ENCODE measurements around the gene ACKR2.
A peak's percentile ranks its signal among the peaks of the same experiment; 100 is the strongest.
"Not testable (repeated sequence)": the region's sequence is repeated elsewhere in the genome, so short reads cannot be mapped to it uniquely, and the experiment has no call there.

ACKR2 gene

DNA sequence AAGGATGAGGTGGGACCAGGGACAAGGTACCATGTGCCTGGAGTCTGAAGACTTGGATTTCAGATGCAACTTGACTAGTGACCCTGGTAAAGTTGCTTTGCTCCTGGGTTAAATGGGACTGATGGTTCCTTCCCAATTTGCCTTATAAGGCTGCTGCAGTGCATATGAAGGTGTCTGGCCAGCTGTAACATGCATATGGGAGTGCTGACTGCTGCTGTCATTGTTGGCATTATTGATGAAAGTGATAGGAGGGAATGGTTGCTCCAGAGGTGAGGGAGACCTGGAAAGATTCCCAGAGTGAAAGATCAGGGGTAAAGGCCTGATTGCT, 45.9 kb downstream of the ACKR2 start:
- DNase-seq (ENCODE audit: low read depth in 2 of 3, low spot score in 1 of 3): no peak

DNA sequence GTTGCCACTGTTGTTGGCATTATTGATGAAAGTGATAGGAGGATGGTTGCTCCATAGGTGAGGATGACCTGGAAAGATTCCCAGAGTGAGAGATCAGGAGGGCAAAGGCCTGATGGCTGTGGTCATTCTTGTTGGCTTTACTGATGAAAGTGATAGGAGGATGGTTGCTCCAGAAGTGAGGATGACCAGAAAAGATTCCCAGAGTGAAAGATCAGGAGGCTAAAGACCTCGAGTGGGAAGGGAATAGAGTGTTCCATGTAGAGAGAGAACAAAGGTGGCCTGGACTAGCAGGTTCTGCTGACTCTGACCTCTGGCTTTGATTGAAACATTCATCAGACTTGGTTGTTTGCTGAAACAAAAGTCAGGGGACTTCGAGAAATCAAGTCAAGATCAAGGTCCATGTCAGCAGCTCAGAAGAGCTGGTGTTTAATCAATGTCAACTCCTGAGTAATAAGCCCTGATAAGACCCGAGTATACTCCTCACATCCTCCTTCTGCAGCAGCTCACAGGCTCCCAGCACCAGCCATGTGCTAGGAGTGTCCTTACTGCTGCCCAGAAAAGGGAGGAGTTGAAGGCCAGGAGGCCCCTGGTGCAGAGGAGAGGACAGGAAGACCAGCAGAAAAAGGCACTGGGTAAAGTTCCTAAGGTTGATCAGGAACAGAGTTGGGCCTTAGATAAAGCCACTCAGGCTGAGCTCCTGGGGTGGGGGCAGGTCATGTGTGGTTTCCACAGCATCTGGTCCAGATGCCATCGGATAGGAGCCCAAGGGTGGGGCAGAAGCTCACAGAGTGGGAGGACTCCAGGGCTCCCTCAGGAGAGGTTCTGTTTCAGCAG, 46.5 kb downstream of the ACKR2 start:
- no peak for DNase-seq (ENCODE audit: low read depth in 2 of 3, low spot score in 1 of 3)

DNA sequence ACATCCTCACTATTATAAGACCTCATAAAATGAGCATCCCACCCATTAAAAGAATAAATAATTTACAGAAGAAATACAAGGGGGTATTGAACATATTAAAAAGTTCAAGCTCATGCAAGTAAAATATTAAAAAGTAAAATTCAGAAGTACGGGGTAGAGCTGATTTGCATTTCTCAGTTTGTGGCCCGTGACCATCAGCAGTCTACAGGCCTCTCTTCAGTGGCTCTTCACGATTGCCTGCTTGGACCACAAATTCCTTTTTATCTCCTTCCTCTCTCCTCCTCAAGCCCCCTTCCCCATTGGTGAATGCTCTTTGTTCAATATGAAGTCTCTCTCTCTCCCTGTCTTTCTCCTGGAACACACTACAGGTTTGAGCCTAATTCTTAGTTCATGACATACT, 47.3 kb downstream of the ACKR2 start:
- DNase-seq (ENCODE audit: low read depth in 2 of 3, low spot score in 1 of 3): no peak

DNA sequence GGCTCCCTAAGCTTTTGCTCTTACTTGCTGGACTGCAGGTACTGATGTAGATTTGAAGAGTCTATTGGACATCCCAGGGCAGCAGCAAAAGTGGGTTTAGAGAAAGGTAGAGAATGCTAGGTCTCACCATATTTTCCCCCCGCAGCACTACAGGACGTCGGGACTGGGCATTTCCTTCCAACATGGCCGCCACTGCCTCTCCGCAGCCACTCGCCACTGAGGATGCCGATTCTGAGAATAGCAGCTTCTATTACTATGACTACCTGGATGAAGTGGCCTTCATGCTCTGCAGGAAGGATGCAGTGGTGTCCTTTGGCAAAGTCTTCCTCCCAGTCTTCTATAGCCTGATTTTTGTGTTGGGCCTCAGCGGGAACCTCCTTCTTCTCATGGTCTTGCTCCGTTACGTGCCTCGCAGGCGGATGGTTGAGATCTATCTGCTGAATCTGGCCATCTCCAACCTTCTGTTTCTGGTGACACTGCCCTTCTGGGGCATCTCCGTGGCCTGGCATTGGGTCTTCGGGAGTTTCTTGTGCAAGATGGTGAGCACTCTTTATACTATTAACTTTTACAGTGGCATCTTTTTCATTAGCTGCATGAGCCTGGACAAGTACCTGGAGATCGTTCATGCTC, 55.2 kb downstream of the ACKR2 start:
- DNase-seq (ENCODE audit: low read depth in 2 of 3, low spot score in 1 of 3): no peak

GRCh38 chr3:42865256-42865655, 56.0 kb downstream of the ACKR2 start:
- DNase-seq (ENCODE audit: low read depth in 2 of 3, low spot score in 1 of 3): no peak

- DNase-seq (ENCODE audit: low read depth in 2 of 3, low spot score in 1 of 3): no peak
These were observed 57.9 kb downstream of the ACKR2 start for GRCh38 chr3:42867138-42867537.

DNA sequence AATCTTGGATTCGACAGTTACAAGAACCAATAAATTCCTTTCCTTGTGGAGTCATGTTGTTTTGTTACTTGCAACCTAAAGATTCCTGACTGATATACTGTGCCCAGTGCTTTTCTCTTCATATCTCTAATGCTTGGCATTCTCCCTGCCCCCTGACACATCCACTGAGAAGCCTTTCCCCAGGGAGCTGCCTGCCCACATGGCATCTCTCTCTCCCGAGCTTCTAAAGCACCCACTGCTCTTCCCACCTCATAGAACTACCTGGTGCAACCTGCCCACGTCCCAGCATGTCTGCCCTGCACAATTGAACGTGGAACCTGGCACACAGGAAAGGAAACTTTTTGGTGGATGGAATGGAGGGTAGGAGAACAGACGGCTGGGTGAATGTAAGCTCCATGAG, 59.6 kb downstream of the ACKR2 start:
- no peak for DNase-seq (ENCODE audit: low read depth in 2 of 3, low spot score in 1 of 3)

- no peak for DNase-seq (ENCODE audit: low read depth in 2 of 3, low spot score in 1 of 3)
These were observed 62.4 kb downstream of the ACKR2 start for GRCh38 chr3:42871592-42872196.

GRCh38 chr3:42872718-42873117, 63.5 kb downstream of the ACKR2 start:
- no peak for DNase-seq (ENCODE audit: low read depth in 2 of 3, low spot score in 1 of 3)

GRCh38 chr3:42873221-42873982, 64.2 kb downstream of the ACKR2 start:
- no peak for DNase-seq (ENCODE audit: low read depth in 2 of 3, low spot score in 1 of 3)

DNA sequence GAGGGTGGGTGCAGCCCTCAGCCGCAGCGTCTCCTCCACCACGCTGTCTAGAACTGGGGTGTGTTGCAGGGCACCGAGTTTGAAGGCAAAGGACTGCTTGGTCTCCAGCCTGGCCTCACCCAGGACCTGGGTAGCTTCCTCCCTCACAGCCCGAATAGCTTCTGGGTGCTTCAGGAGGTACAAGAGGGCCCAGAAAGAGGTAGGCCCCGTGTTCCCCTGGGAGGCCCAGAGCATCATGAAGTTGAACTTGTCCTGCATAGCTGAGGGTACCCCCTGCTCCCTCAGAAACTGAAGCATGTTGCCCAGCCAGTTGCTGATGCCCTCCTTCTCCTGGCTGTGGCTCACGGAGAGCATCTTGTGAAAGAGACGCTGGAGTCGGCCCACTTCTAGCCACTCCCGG, 65.5 kb downstream of the ACKR2 start:
- DNase-seq (ENCODE audit: low read depth in 2 of 3, low spot score in 1 of 3): no peak

DNA sequence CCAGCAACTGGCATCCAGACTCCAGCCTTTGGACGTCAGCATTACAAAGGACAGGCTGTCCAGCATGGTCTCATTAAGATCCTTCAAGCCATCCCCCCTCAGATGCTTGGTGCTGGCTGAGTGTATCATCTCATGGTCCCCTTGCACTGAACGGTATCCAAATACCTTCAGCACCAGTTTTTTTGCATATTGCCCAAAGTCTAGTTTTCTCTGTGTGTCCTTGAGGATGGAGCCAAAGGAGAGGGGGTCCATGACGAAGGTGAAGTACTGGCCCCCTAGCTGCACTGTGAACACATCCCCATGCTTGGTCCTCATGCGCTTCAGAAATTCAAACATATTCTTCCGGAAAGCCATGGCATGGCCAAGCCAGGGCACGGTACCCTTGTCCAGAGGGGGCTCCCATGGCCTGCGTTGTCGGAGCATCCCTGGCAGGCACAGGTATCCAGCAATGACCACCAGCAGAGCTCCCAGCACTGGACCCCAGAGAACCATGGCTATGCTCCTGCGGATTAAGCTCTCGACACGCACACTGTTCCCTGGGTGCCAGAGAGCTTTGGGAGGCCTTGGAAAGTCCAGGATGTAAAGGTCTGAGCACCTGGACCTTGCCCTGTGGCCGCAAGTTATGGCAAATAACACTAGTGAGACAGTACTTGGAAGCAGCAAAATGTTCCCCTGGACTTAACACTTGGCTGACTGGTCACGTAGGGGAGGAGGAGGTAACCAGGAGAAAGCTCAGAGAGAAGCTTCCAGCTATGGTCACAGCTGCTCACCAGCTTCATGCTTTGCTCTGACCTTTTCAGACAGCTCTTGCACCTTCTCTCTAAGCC, 66.3 kb downstream of the ACKR2 start, which contains the start of gene CYP8B1:
CYP8B1 (minus strand) TSS at position 555 of the 827 bp plus-strand sequence; CDS start at position 492, 63 bp downstream.
- no peak for DNase-seq (ENCODE audit: low read depth in 2 of 3, low spot score in 1 of 3)

DNA sequence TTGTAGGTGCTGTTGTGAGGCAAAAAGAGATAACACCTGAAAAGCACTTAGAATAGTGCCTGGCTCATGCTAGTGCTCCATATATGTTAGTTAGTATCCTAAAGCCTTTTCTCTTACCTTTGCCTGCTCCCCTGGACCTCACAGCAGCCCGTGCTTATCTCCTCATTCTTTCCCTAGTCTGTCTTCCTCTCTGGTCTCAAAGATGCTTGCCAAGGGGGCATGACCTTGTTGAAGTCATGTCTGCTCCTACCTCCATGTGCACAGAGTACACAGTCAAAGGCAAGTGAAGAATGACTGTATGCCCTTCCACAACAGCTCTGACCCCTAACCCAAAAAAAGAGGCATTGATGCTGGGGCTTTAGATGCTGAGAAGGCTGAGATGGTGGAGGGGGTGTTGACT, 67.2 kb downstream of the ACKR2 start:
- DNase-seq (ENCODE audit: low read depth in 2 of 3, low spot score in 1 of 3): no peak

DNA sequence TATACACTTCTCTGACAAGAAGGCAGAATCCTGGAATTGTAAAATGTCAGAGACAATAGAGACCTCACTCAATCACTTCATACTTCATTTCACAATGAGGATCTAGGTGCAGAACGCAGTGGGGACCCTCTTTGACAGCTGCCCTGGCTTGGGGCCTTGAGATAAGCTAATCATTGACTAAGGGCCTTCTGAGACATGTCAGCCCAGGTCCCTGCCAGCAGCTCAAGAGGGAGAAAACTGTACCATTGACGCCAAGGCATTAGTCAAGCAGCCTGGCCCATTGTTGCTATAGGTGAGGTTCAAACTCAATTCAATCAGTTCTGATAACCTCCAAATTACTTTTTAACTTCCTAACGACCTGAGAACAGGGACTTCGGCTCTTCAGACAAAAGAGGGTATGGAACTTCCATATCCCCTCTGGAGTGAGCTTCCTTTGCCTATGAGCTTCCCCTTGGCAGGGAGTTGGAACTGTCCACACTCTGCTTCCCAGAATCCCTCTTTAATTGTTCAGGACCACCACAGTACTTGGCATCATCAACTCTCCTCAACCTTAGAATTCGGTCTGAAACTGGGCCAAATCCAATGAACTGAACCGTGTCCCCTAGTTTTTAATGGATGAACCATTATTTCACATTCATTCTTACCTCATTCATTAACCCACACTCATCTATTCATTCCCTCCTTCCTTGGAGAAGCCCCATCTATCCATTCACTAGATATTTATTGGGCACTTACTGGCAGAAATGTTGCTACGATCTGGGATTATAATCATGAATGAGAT, 67.9 kb downstream of the ACKR2 start:
- DNase-seq (ENCODE audit: low read depth in 2 of 3, low spot score in 1 of 3): no peak

DNA sequence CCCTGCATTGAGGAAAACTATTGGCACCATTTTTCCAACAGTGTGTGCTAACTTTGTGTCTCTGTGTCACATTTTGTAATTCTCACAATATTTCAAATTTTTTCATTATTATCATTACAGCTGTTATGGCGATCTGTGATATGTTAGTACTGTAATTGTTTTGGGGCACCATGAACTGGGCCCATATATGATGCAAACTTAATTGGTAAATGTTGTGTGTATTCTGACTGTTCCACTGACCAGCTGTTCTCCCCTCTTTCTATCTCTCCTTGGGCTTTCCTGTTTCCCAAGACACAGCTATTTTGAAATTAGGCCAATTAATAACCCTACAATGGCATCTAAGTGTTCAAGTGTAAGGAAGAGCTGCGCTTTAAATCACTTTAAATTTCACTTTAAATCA, 68.6 kb downstream of the ACKR2 start:
- DNase-seq (ENCODE audit: low read depth in 2 of 3, low spot score in 1 of 3): no peak

- no peak for DNase-seq (ENCODE audit: low read depth in 2 of 3, low spot score in 1 of 3)
These were observed 70.9 kb downstream of the ACKR2 start for GRCh38 chr3:42880183-42880582.

DNA sequence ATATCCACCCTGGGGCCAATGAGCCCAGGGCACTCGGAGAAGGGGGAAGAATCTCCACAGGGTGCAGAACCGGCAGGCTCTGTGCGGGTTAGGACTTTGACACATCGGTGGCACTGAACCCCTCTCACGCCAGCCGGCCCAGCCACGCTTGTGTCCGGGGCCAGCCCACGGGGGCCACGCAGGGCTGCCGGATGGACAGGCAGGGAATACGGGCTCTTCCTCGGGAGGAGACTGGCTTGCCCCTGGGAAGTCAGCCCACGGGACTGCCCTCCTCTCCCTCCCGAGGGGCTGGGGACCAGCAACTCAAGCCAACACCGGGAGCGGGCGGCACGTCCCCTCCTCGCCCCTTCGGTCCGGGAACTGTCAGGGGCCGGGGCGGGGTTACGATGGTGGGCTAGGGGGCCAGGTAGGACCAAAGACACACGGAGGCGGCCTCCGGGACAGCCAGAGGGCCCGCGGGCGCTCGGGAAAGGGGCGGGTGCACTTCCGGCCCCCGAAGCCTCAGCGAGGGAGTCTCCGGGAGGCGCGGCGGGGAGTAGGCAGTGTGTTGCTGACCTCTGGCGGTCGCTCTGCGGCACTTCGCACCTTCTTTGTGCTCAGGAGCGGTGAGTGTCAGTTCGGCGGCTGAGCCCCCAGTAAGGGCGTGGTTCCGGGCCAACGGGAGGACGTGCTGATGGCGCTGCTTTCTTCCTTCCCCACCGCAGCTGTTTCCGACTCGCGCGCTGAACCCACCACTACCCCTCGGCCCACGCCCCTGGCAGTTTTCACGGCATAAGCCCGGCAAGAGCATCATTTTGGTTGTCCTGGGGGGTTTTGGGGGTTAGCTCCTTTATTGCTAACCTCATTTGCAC, 71.6 kb downstream of the ACKR2 start:
- DNase-seq (ENCODE audit: low read depth in 2 of 3, low spot score in 1 of 3): peak; percentile 84 to 85 (median 84)

DNA sequence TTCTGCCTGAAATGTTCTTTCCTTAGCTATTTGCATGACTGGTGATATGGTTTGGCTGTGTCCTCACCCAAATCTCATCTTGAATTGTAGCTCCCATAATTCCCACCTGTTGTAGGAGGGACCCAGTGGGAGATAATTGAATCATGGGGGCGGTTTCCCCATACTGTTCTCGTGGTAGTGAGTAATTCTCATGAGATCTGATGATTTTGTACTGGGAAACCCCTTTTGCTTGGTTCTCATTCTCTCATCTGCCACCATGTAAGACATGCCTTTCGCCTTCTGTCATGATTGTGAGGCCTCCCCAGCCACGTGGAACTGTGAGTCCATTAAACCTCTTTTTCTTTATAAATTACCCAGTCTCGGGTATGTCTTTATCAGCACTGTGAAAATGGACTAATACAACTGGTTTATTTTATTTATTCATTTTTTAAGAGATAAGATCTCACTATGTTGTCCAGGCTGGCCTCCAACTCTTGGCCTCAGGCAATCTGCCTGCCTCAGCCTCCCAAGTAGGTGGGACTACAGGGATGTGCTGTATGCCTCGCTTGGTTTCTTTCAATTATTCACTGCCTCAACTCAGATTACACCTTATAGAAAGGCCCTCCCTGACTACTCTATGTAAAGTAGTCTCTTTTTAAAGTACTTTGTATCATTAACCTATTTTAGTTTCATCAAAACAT, 74.1 kb downstream of the ACKR2 start:
- not testable (repeated sequence) for DNase-seq (ENCODE audit: low read depth in 2 of 3, low spot score in 1 of 3)
